CD4-positive, alpha-beta T cell treated with Interferon alpha-2 for 1 hour (primary cell): Measurements from ENCODE around the gene PRR27.

Experiments
- DNase-seq, 2 donors: peaks; one replicate each; pipeline ENCODE4 v3.0.0-alpha.2; 2020 to 2022

PRR27 gene

DNA sequence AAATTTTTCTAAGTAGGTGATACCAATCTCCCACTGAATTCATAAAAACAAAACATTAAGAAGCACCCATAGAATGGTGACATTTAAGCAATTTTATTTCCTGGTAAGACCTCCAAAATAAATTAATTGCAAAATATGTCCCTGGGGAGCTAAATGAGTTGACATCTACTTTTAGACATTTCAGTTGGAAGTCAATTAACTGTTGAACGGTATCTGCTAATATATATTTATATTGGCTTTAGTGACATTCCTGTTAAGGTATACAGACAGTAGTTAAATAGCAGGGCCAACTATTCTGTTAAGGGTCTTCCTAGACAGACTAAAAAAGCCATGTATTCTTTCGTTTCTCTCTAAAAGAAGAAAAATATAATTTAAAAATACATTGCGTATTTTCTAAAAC lies at the start of gene PRR27:
Gene PRR27, plus strand, starts transcription at position 301 of the 400 bp plus-strand sequence. CDS start 139 bp downstream, outside the sequence.
- DNase-seq = no peak

GRCh38 chr4:70110917-70111316 lies 43.1 kb upstream of the PRR27 start:
- no peak for DNase-seq

DNA sequence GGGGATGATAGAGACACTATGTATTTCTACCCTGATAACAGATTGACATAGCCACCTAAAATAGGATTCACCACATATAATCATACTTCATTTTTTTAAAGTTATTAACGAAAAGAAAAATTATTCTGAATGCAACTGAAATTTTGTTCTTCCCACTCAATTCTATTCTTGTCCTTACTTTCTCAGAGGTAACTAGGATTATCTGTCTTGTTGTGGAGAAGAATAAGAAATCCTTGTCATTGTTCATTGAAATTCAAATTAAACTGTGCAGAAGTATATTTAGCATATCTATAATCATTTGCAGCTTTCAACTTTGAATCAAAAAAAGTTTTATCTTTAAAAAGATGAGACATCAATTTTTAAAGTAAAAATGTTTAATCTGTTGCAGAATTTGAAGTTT lies 40.4 kb upstream of the PRR27 start:
- no peak for DNase-seq

GRCh38 chr4:70114096-70114495 lies 39.9 kb upstream of the PRR27 start:
- no peak for DNase-seq

GRCh38 chr4:70120323-70120722 lies 33.7 kb upstream of the PRR27 start:
- no peak for DNase-seq

DNA sequence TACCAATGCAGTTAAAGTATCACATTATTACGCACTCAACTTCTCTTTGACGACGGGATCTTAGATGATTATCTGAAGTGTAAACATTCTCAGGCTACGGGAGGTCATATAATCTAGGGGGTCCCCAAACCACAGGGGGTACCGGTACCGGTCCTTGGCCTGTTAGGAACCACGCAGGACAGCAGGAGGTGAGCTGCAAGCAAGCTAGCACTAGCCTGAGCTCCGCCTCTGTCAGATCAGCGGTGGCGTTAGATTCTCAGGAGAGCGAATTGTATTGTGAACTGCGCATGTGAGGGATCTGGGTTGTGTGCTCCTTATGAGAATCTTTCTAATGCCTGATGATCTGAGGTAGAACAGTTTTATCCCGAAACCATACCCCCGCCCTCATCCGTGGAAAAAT lies 20.6 kb upstream of the PRR27 start:
- DNase-seq = no peak

GRCh38 chr4:70138751-70139150 lies 15.3 kb upstream of the PRR27 start:
- no peak for DNase-seq

- no peak for DNase-seq
Observed at GRCh38 chr4:70151271-70151670, 2.8 kb upstream of the PRR27 start.

DNA sequence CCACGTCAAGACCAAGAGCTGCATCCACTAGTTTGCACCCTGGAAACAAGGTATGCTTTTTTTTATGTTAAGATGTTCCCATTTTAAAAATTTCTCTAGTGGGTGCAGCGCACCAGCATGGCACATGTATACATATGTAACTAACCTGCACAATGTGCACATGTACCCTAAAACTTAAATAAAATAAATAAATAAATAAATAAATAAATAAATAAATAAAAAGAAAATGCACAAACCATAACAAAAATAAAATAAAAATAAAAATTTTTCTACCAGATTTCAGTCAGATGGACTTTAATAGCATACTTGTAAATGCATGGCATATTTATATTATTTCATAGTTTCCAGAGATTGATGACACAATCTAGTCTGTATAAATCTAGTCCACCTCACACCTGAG lies 1.9 kb upstream of the PRR27 start:
- no peak for DNase-seq

DNA sequence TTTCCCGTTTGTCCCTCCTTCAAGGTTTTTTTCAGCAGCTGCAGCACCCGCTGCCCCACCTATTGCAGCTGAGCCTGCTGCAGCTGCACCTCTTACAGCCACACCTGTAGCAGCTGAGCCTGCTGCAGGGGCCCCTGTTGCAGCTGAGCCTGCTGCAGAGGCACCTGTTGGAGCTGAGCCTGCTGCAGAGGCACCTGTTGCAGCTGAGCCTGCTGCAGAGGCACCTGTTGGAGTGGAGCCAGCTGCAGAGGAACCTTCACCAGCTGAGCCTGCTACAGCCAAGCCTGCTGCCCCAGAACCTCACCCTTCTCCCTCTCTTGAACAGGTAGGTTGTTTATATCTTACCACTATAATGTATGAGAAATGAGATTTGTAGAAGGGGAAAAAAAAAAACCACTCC lies 4.5 kb downstream of the PRR27 start:
- DNase-seq = no peak

DNA sequence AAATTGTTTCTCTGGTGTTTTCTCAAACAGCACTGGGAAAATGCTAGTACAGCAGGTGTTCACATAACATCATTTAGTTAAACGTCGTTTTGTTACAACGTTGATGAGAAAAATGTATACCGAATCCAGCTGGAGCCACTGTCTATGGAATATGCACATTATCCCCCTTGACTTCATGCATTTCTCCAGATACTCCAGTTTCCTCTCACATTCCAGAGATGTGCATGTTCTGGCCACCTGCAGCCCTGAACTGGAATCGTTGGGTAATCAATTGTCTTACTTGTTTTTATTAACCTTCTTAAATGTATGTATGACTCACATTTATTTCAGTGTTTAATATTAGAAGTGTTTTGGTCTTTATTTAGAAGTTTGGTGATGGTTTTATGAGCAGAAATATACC lies 23.1 kb downstream of the PRR27 start:
- DNase-seq = no peak

- DNase-seq = no peak
Observed at GRCh38 chr4:70178075-70178660, 24.1 kb downstream of the PRR27 start.

GRCh38 chr4:70179811-70180210 lies 25.8 kb downstream of the PRR27 start:
- no peak for DNase-seq

GRCh38 chr4:70181864-70182263 lies 27.8 kb downstream of the PRR27 start:
- no peak for DNase-seq

DNA sequence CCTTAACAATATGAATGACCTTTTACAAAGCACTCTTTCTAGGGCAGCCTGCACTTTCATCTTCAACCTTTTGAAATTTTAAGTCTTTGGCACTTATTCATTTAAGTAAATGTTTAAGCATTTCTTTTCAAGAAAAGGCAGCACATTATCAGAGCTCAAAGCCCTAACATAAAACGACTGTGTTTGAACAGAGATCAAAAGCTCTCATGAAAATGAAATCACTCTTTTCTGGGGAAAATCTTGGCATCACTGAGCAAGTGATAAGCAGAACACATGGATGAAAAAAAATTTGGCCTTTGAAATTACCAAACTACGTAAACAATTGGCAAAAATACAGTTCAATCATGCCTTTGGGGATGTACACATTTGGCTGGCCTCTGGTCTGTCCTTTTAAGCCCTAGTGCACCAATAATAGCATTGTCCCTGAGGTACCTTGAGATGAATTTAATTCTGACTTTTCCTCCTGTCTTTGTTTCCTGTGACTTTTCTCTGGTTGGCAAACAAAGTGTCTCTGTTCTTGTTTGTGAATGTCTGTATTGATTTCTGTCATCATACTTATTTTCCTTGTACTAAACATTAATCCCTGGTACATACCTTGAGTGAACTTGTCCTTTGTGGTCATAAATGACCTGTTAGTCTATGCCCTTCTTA lies 28.6 kb downstream of the PRR27 start:
- no peak for DNase-seq

DNA sequence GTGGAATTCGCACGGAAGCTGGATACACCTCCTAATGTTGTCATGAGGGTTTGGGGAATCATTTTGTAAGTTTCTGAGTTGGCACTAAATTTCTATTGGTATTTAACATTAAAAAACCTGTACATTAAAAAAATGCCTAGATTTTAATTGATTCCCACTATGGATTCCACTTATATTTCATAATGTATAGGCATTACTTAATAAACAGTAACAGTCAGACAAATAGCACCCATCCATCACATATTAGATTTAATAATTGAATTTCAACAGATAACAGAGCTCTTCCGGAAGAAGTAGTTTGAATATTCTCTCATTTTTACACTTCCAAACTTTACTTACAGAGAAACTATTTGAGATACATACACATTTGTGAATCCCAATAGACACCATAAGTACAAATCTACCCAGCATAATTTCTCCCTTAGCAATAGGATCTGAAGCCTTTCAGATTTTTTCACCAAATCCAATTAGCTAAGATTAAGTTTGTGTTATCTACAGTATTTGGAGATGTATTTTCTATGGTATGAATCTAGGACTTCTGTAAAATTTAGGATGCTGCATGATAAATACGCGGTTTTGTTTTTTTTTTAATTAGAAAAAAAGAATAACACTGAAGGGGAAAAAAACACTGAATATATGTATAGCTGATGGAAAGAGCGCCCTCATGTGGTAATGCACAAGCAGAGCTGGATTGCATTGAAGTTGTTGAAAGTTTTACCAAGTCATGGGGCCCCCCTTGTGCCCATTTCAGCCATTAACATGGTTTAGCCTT lies 29.3 kb downstream of the PRR27 start:
- DNase-seq = peak in 1 of 2 donors; percentile 1

- no peak for DNase-seq
Observed at GRCh38 chr4:70183940-70184246, 29.9 kb downstream of the PRR27 start.

GRCh38 chr4:70187216-70187615 lies 33.2 kb downstream of the PRR27 start:
- no peak for DNase-seq

GRCh38 chr4:70190579-70190978 lies 36.5 kb downstream of the PRR27 start:
- no peak for DNase-seq

DNA sequence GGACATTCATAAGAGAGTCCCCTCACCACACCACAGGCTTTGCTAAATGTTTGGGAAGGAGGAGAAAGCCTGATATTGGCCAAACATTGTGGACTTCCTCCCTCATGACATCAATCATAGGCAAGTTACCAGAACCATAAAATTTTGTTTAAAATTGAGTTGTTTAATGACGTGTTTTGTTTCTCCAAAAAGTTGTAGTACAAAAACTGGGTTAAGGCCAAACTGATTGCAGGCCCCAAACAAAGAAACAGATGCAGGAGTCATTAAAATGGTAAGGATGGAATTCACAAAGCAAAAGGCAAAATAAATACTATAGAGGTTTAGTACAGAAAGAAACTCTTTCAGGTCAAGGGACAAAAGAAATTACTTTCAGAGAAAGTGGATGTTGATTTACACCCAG lies 37.6 kb downstream of the PRR27 start:
- no peak for DNase-seq

DNA sequence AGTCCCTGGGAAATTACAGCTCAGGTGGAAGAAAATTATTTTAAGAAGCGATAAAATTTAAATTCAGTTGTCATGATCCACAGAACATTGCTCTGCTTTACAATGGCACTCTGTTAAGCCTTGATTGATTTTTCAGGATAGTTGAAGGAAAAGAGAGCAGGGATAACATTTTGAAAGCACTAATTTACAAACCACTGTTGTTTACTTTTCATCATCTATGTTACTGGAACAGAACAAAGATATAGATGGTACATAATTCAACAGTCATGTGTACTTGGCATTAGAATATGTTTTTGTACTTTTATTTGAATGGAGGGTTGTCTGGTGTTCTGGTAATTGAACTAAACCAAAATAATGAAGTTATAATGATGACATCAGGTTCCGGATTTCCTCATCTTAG lies 38.9 kb downstream of the PRR27 start:
- no peak for DNase-seq

DNA sequence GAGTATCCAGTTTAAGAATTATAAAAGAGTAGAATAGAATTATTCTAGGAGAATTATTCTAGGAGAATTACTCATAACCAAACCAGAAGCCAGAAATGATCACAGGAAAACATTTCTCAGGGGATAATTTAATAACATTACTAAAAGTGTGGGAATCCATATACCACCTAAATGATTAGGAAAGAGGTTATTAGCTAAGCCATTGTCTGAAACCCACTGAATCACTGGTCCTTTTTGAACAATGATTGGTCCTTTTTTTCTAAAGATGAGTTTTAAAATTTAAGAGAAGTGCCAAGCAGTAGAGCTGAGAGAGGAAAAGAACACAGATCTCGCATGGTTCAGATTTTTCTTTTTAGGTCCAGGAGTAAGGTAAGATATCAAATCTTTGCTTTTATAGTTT lies 41.4 kb downstream of the PRR27 start, which contains the start of gene ODAM:
Gene ODAM, plus strand, starts transcription at position 301 of the 400 bp plus-strand sequence. CDS start 819 bp downstream, outside the sequence.
- DNase-seq = no peak

DNA sequence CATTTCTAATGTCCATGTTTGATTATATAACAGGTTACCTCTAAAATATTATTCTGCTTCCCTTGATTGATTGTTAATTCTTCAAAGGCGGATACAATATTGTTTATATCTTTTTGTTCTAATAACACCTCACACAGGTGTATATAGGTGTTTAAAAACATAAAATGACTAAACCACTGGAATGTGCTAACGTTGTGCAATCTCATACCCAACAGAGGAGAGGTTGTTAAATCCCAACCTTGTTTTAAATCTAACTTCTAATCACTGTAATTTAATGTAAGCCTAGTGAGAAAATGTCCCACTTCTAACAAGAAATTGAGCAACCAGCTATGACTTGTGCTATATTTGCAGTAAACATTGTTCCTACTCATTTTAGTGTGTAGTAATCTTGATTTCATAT lies 42.8 kb downstream of the PRR27 start:
- DNase-seq = no peak

- DNase-seq = no peak
Observed at GRCh38 chr4:70197842-70198241, 43.8 kb downstream of the PRR27 start.
